Measurements from ENCODE around the gene SLC27A4.

- TF ChIP-seq CTCF (IDR thresholded peaks at IDR 0.05) (no peak), EP300 (IDR thresholded peaks at IDR 0.05) (no peak), POLR2AphosphoS5 (IDR thresholded peaks at IDR 0.05) (no peak)
These were observed 44.6 kb downstream of the SLC27A4 start for GRCh38 chr9:128384801-128385495.
